Trophoblast cell (in vitro differentiated cells and primary cell): ENCODE results near the gene CYP3A4.
"Not testable (repeated sequence)": the region's sequence is repeated elsewhere in the genome, so short reads cannot be mapped to it uniquely, and the experiment has no call there.

Experiments used
- DNase-seq, 2 donors: peaks; one replicate each; pipeline ENCODE4 v3.0.0-alpha.2; 2016
- H2AFZ ChIP-seq: 2 replicates; pipeline ENCODE4 v1.6.1; 2013; ENCODE audit warnings: low read length, moderate library complexity, mild to moderate bottlenecking; ENCODE audit not compliant: insufficient read depth, poor library complexity
- H2AK5ac ChIP-seq: 2 replicates; pipeline ENCODE4 v1.6.1; 2013; ENCODE audit warnings: mild to moderate bottlenecking, low read length
- H2BK120ac ChIP-seq: 2 replicates; pipeline ENCODE4 v1.6.1; 2013; ENCODE audit warnings: low read length, mild to moderate bottlenecking, moderate library complexity; ENCODE audit not compliant: insufficient read depth, poor library complexity
- H2BK12ac ChIP-seq: 2 replicates; pipeline ENCODE4 v1.6.1; 2013; ENCODE audit warnings: mild to moderate bottlenecking, low read length, moderate library complexity
- H2BK5ac ChIP-seq: 2 replicates; pipeline ENCODE4 v1.6.1; 2013; ENCODE audit warnings: low read length, low read depth, moderate library complexity, mild to moderate bottlenecking; ENCODE audit not compliant: poor library complexity
- H3K14ac ChIP-seq: 2 replicates; pipeline ENCODE4 v1.6.1; 2013; ENCODE audit warnings: mild to moderate bottlenecking, low read length
- H3K18ac ChIP-seq: 2 replicates; pipeline ENCODE4 v1.6.1; 2013; ENCODE audit warnings: mild to moderate bottlenecking, low read length
- H3K23ac ChIP-seq: 2 replicates; pipeline ENCODE4 v1.6.1; 2013; ENCODE audit warnings: low read length
- H3K27ac ChIP-seq: 2 replicates; pipeline ENCODE4 v1.5.1; 2013; ENCODE audit warnings: low read depth, mild to moderate bottlenecking, inconsistent platforms, low read length, moderate library complexity
- H3K27me3 ChIP-seq: 2 replicates; pipeline ENCODE4 v1.6.1; 2013; ENCODE audit warnings: inconsistent platforms, mild to moderate bottlenecking, low read length, moderate library complexity; ENCODE audit not compliant: insufficient read depth
- H3K36me3 ChIP-seq, 2 experiments: 1 replicate in 1 of 2; 2 replicates in 1 of 2; pipeline ENCODE4 v1.6.1; 2013; ENCODE audit warnings: low read length in 2 of 2, mild to moderate bottlenecking in 2 of 2, moderate library complexity in 1 of 2; ENCODE audit not compliant: insufficient read depth in 2 of 2, control insufficient read depth in 1 of 2
- H3K4ac ChIP-seq: 2 replicates; pipeline ENCODE4 v1.6.1; 2013; ENCODE audit warnings: low read depth, mild to moderate bottlenecking, low read length, moderate library complexity
- H3K4me1 ChIP-seq, 2 experiments: 1 replicate in 1 of 2; 2 replicates in 1 of 2; pipeline ENCODE4 v1.6.1; 2013; ENCODE audit warnings: low read length in 2 of 2, mild to moderate bottlenecking in 2 of 2, moderate library complexity in 1 of 2; ENCODE audit not compliant: insufficient read depth in 2 of 2, control insufficient read depth in 1 of 2
- H3K4me2 ChIP-seq: 2 replicates; pipeline ENCODE4 v1.6.1; 2013; ENCODE audit warnings: inconsistent platforms, mild to moderate bottlenecking, low read length, moderate library complexity
- H3K4me3 ChIP-seq: 2 replicates; pipeline ENCODE4 v1.5.1; 2013; ENCODE audit warnings: mild to moderate bottlenecking, low read depth, low read length, inconsistent platforms
- H3K79me1 ChIP-seq: one replicate; pipeline ENCODE4 v1.6.1; 2013; ENCODE audit warnings: low read length
- H3K79me2 ChIP-seq: 2 replicates; pipeline ENCODE4 v1.6.1; 2013; ENCODE audit warnings: low read length, mild to moderate bottlenecking; ENCODE audit not compliant: control insufficient read depth, insufficient read depth, poor library complexity
- H3K9ac ChIP-seq: 2 replicates; pipeline ENCODE4 v1.6.1; 2013; ENCODE audit warnings: mild to moderate bottlenecking, low read length
- H3K9me3 ChIP-seq: 2 replicates; pipeline ENCODE4 v1.6.1; 2013; ENCODE audit warnings: low read depth, mild to moderate bottlenecking, control low read depth, inconsistent platforms, low read length; ENCODE audit not compliant: insufficient read depth
- H4K12ac ChIP-seq: 2 replicates; pipeline ENCODE4 v1.6.1; 2013; ENCODE audit warnings: low read depth, mild to moderate bottlenecking, low read length, moderate library complexity
- H4K8ac ChIP-seq: 2 replicates; pipeline ENCODE4 v1.6.1; 2013; ENCODE audit warnings: low read depth, mild to moderate bottlenecking, low read length, moderate library complexity
- H4K91ac ChIP-seq: one replicate; pipeline ENCODE4 v1.6.1; 2013; ENCODE audit warnings: low read depth, mild to moderate bottlenecking, low read length, moderate library complexity
- WGBS: extraction: QIAGEN DNeasy Blood & Tissue Kit; methylation state at CpG from one replicate; pipeline ENCODE4 v1.1.7; 2013; ENCODE audit warnings: missing lambda C conversion rate; ENCODE audit not compliant: insufficient read length, insufficient coverage; ENCODE audit errors: extremely low coverage; 5-methylcytosine and 5-hydroxymethylcytosine counted together

CYP3A4 gene

DNA sequence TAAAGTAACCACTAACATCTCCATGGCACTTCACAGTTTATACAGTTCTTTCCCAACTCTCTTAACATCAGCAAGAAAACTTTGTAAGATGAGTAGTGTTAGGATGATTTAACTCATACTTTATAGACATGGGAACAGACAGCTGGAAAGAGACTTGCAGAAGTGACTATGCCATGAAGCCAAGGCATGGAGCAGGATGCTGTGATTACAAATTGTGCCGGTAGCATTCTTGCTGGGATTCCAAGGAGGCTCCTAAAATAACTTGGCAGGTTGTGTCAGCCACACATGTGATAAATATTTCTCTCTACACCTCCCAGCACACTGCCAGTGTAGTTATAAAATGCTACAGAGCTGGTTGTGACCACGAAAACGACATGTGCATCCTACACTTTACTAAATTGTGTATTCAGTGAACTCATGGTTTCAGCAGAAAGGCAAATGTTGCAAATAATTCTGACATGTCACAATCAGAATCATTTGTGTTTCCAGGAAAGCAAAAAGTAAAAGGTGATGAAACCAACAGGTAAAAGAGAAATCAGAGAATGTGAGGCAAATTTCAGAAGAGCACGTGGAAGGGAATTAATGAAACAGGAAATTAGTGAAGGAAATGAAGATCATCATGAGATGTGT is 5.6 kb upstream of the CYP3A4 start:
- H3K79me2 ChIP-seq, result no peaks in the 10 kb centered on the region
- H4K91ac ChIP-seq, result no peak overlapping the region
- no peak overlapping the region for H3K27ac ChIP-seq
- H3K4ac ChIP-seq, result no peak overlapping the region
- DNase-seq, result peak in 1 of 2 donors; percentile 39
- no peak overlapping the region for H3K14ac ChIP-seq
- H3K4me2 ChIP-seq, result no peak overlapping the region
- H2AFZ ChIP-seq, result no peak overlapping the region
- H2BK12ac ChIP-seq, result no peak overlapping the region
- H3K36me3 ChIP-seq, result no peaks in the 10 kb centered on the region
- H3K4me3 ChIP-seq, result no peak overlapping the region
- no peaks in the 10 kb centered on the region for H3K9me3 ChIP-seq
- H3K79me1 ChIP-seq, result no peaks in the 10 kb centered on the region
- no peak overlapping the region for H4K12ac ChIP-seq
- H2BK120ac ChIP-seq, result no peak overlapping the region
- H3K4me1 ChIP-seq, result no peaks in the 10 kb centered on the region
- no peak overlapping the region for H4K8ac ChIP-seq
- WGBS, result no CpG with 5 or more reads among the region's 4 CpGs
- no peak overlapping the region for H2AK5ac ChIP-seq
- H3K9ac ChIP-seq, result no peak overlapping the region
- no peak overlapping the region for H3K23ac ChIP-seq
- H2BK5ac ChIP-seq, result no peak overlapping the region
- H3K27me3 ChIP-seq, result no peaks in the 10 kb centered on the region
- H3K18ac ChIP-seq, result no peak overlapping the region

DNA sequence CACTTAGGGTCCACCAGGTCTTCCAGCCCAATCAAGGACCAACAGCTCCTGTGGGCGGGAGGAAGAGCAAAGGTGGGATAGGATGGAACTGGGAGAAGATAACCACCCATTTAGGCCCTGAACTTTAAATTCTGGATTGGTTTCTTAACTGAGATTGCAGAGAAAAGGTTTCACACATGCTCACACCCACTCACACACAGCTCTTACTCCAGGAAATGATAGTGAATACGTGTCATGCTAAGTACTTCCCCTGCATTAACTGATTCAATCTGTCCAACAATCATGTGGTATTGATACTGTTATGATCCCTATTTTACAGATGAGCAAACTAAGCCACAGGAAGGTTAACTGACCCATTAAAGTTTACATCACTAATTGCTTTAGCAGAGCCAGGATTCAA is 4.6 kb upstream of the CYP3A4 start:
- no peaks in the 10 kb centered on the region for H3K4me1 ChIP-seq
- whole genome bisulfite sequencing, result no CpG with 5 or more reads among the region's 2 CpGs
- H4K91ac ChIP-seq, result no peak overlapping the region
- no peak overlapping the region for H2AK5ac ChIP-seq
- H2BK120ac ChIP-seq, result no peak overlapping the region
- no peak for DNase-seq
- H3K4me2 ChIP-seq, result no peak overlapping the region
- H4K12ac ChIP-seq, result no peak overlapping the region
- no peak overlapping the region for H3K4ac ChIP-seq
- no peak overlapping the region for H3K18ac ChIP-seq
- H3K36me3 ChIP-seq, result no peaks in the 10 kb centered on the region
- no peaks in the 10 kb centered on the region for H3K79me1 ChIP-seq
- no peak overlapping the region for H3K23ac ChIP-seq
- no peaks in the 10 kb centered on the region for H3K9me3 ChIP-seq
- H4K8ac ChIP-seq, result no peak overlapping the region
- H3K9ac ChIP-seq, result peak overlapping the region; percentile 36
- H2BK5ac ChIP-seq, result no peak overlapping the region
- H3K14ac ChIP-seq, result no peak overlapping the region
- H3K79me2 ChIP-seq, result no peaks in the 10 kb centered on the region
- no peak overlapping the region for H3K27ac ChIP-seq
- H3K27me3 ChIP-seq, result no peaks in the 10 kb centered on the region
- no peak overlapping the region for H2AFZ ChIP-seq
- H3K4me3 ChIP-seq, result no peak overlapping the region
- no peak overlapping the region for H2BK12ac ChIP-seq

DNA sequence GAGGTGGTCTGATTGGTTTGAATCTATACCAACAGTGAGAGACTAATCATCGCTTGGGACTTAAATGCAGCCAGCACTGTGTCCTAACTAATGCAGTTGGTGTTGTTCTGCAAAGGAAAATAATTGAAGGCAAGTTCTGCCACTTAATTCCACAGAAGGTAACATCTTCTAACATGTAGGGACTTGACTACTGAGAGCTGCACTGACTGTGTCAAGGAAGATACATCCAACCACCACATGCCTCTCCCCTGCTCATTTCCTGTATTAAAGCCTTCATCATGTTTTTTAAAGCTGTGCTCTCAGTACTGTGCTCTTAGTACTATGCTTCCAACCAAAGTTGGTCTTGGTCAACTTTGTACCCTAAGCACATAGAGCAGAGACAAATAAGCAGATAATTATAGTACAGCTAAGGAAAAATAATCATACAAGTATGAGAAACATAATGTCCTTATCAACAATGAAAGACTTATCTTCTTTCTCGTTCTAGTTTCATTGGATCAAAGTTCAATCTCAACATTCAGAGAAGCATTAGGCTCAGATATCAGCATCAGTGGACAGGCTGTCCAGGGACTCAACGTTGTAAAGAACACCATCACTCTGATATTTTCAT is 2.8 kb upstream of the CYP3A4 start:
- Histone ChIP-seq H2AFZ (no peak overlapping the region), H3K4me2 (no peak overlapping the region), H2BK5ac (no peak overlapping the region), H3K18ac (no peak overlapping the region), H3K27me3 (no peaks in the 10 kb centered on the region), H3K14ac (no peak overlapping the region), H3K9ac (no peak overlapping the region), H4K12ac (no peak overlapping the region), H3K79me1 (no peaks in the 10 kb centered on the region), H3K36me3 (no peaks in the 10 kb centered on the region), H4K8ac (no peak overlapping the region), H2BK12ac (no peak overlapping the region), H3K23ac (no peak overlapping the region), H3K4me1 (no peaks in the 10 kb centered on the region), H3K27ac (no peak overlapping the region), H3K4me3 (no peak overlapping the region), H4K91ac (no peak overlapping the region), H3K79me2 (no peaks in the 10 kb centered on the region), H2BK120ac (no peak overlapping the region), H3K4ac (no peak overlapping the region), H3K9me3 (no peaks in the 10 kb centered on the region), H2AK5ac (no peak overlapping the region)
- no CpG with 5 or more reads among the region's 3 CpGs for WGBS
- no peak for DNase-seq

DNA sequence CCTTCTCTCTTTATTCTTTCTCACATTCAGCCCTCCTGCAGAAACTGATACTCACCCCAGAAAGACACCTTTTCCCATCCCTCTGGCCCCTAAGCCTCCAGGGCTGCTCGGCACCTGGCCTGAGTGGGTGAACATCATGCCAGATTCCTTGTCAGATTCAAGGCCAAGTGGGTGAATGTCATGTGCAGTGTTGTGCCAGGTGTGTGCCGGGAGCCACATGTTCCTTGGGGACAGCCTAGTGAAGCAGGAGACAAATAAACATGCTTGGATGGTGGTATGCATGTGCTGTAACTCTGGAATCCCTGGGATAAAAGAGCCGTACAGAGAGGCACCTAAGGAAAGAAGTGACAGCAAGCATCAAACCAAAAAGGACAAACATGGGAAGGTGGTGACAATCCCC is 1.7 kb upstream of the CYP3A4 start:
- H3K36me3 ChIP-seq, H3K9me3 ChIP-seq, H3K18ac ChIP-seq, H2BK120ac ChIP-seq, H3K27ac ChIP-seq, H3K79me2 ChIP-seq, H2BK12ac ChIP-seq, H3K23ac ChIP-seq, H3K27me3 ChIP-seq, H3K4me1 ChIP-seq, H3K14ac ChIP-seq, DNase-seq, H4K8ac ChIP-seq, H3K79me1 ChIP-seq, H3K4ac ChIP-seq, H2AFZ ChIP-seq, H2AK5ac ChIP-seq, H2BK5ac ChIP-seq, H3K9ac ChIP-seq, H3K4me3 ChIP-seq, H3K4me2 ChIP-seq, H4K12ac ChIP-seq, H4K91ac ChIP-seq: not testable (repeated sequence)
- WGBS, result no CpG with 5 or more reads among the region's 3 CpGs
